Endothelial cell of umbilical vein (primary cell): ENCODE data around the gene DCAF6. TPM values are rescaled to one million over a fixed set of nuclear protein-coding genes. Genes with fewer than 3 reads are reported as not detected.

Source experiments
- BruUV-seq: library from RNA; stranded (reverse); fragments of 400-500 nt; replicated peaks from 2 replicates; lab custom pipeline; 2021; lab: Mats Ljungman, UMichigan
- CTCF ChIA-PET: fragments of 300-600, 350-600 bp; sonication (Branson Sonifier 250); formaldehyde crosslinking; loops from one replicate; lab custom pipeline; 2021; ENCODE audit warnings: antibody characterized with exemption, inconsistent platforms; lab: Charles Lee
- POLR2A ChIA-PET: fragments of 300-600, 350-600 bp; sonication (Branson Sonifier 250); formaldehyde crosslinking; loops from one replicate; lab custom pipeline; 2021; ENCODE audit warnings: antibody characterized with exemption, inconsistent platforms; lab: Charles Lee
- DNase-seq: peaks from one replicate; pipeline ENCODE4 v3.0.0-alpha.2; 2011; ENCODE audit warnings: low read depth, low spot score
- FAIRE-seq: peaks from 2 replicates; lab custom pipeline; 2011; peaks lifted over from hg19 to GRCh38; lab: Jason Lieb, UNC
- H2AFZ ChIP-seq: 2 replicates; pipeline ENCODE4 v1.6.0; 2012; ENCODE audit warnings: low read depth, low read length, control low read depth, inconsistent platforms
- H3K27ac ChIP-seq: 2 replicates; pipeline ENCODE4 v1.5.1; 2011; ENCODE audit warnings: low read depth, mild to moderate bottlenecking, control low read depth, low read length, moderate library complexity; ENCODE audit not compliant: insufficient read depth
- H3K27me3 ChIP-seq, 2 experiments: 2 replicates each; pipeline versions ENCODE4 v1.6.0 to v1.6.1; 2011; ENCODE audit warnings: low read length in 2 of 2, mixed read lengths in 1 of 2; ENCODE audit not compliant: control insufficient read depth in 2 of 2, insufficient read depth in 2 of 2
- H3K36me3 ChIP-seq, 2 experiments: 2 replicates in 1 of 2; 3 replicates in 1 of 2; pipeline ENCODE4 v1.5.1; 2011; ENCODE audit warnings: low read length in 2 of 2, mild to moderate bottlenecking in 1 of 2, moderate library complexity in 1 of 2; ENCODE audit not compliant: control insufficient read depth in 2 of 2, insufficient read depth in 2 of 2; ENCODE audit errors: extremely low read depth in 1 of 2
- H3K4me1 ChIP-seq: 3 replicates; pipeline ENCODE4 v1.5.1; 2011; ENCODE audit warnings: mild to moderate bottlenecking, low read length; ENCODE audit not compliant: control insufficient read depth, insufficient read depth; ENCODE audit errors: extremely low read depth
- H3K4me2 ChIP-seq: 2 replicates; pipeline ENCODE4 v1.6.1; 2011; ENCODE audit warnings: low read length, control low read depth, mixed read lengths; ENCODE audit not compliant: insufficient read depth
- H3K4me3 ChIP-seq, 3 experiments: fragments of 200-600 bp in 1 of 3; sonication (generic), shearing (Covaris generic) in 1 of 3; replicated peaks in 1 of 3; 2 replicates each; pipeline ENCODE4 v1.5.1; 2011 to 2016; ENCODE audit warnings: control low read depth in 3 of 3, low read length in 3 of 3, mild to moderate bottlenecking in 2 of 3, inconsistent platforms in 1 of 3, low read depth in 1 of 3, moderate library complexity in 1 of 3; ENCODE audit not compliant: insufficient read depth in 1 of 3
- H3K79me2 ChIP-seq: 2 replicates; pipeline ENCODE4 v1.6.0; 2012; ENCODE audit warnings: low read length, inconsistent platforms; ENCODE audit not compliant: control insufficient read depth, insufficient read depth
- H3K9ac ChIP-seq: replicated peaks from 2 replicates; pipeline ENCODE3; 2011; ENCODE audit warnings: low read length, control low read depth; ENCODE audit not compliant: insufficient read depth; ENCODE audit errors: extremely low read depth
- H3K9me1 ChIP-seq: replicated peaks from 3 replicates; pipeline ENCODE4 v1.6.0; 2011; ENCODE audit warnings: mild to moderate bottlenecking, low read length; ENCODE audit not compliant: control insufficient read depth, insufficient read depth; ENCODE audit errors: extremely low read depth
- H3K9me3 ChIP-seq: replicated peaks from 2 replicates; pipeline ENCODE4 v1.5.1; 2012; ENCODE audit warnings: low read length, inconsistent platforms; ENCODE audit not compliant: control insufficient read depth, insufficient read depth
- H4K20me1 ChIP-seq: replicated peaks from 2 replicates; pipeline ENCODE3; 2011; ENCODE audit warnings: mild to moderate bottlenecking, low read length; ENCODE audit not compliant: control insufficient read depth, insufficient read depth; ENCODE audit errors: extremely low read depth
- EZH2 ChIP-seq: IDR thresholded peaks from 2 replicates; pipeline ENCODE4 v1.6.1; 2012; ENCODE audit warnings: borderline replicate concordance, low read depth, mild to moderate bottlenecking, moderate library complexity, low read length, inconsistent platforms; ENCODE audit not compliant: severe bottlenecking
- FOS ChIP-seq: IDR thresholded peaks from 2 replicates; pipeline ENCODE4 v1.6.1; 2011; ENCODE audit warnings: mild to moderate bottlenecking, low read length, moderate library complexity, borderline replicate concordance; ENCODE audit not compliant: insufficient read depth
- GATA2 ChIP-seq: IDR thresholded peaks from 2 replicates; pipeline ENCODE4 v1.7.0; 2011; ENCODE audit warnings: low read depth, mild to moderate bottlenecking, moderate library complexity, mixed read lengths, low read length; ENCODE audit not compliant: insufficient read length, insufficient read depth
- JUN ChIP-seq: IDR thresholded peaks from 2 replicates; pipeline ENCODE4 v1.6.1; 2011; ENCODE audit warnings: borderline replicate concordance, low read depth; ENCODE audit not compliant: insufficient read length, insufficient read depth
- MAX ChIP-seq: IDR thresholded peaks from 2 replicates; pipeline ENCODE4 v1.6.1; 2011; ENCODE audit not compliant: insufficient read depth, insufficient read length
- MYC ChIP-seq: IDR thresholded peaks from one replicate; pipeline ENCODE4 v1.6.1; 2011; ENCODE audit warnings: mild to moderate bottlenecking, low read depth, low read length
- POLR2A ChIP-seq: IDR thresholded peaks from 2 replicates; pipeline ENCODE4 v1.6.1; 2012; ENCODE audit warnings: low read depth, mild to moderate bottlenecking, control low read depth, low read length
- POLR2AphosphoS5 ChIP-seq: IDR thresholded peaks from 2 replicates; pipeline ENCODE4 v1.6.1; 2012; ENCODE audit warnings: low read depth, mild to moderate bottlenecking, control low read depth, low read length, moderate library complexity; ENCODE audit not compliant: insufficient read depth
- dilution Hi-C: fragments of 300-500 bp; cut with MboI; formaldehyde crosslinking; loops from one replicate; pipeline ENCODE4 v1.15.0; 2019; ENCODE audit warnings: low sequenced_read_pairs; ENCODE audit not compliant: extremely low pct_ligation_motif_present
- intact Hi-C: fragments of 100-400 bp; cut with micrococcal nuclease; formaldehyde crosslinking; loops from one replicate; pipeline ENCODE4 v1.10.0; 2022
- polyA plus RNA-seq, 4 experiments: library from polyadenylated mRNA; depleted of rRNA in 3 of 4; stranded (reverse) in 3 of 4; unstranded in 1 of 4; fragments of >200 nt; gene quantifications; 2 replicates each; pipeline versions ENCODE4 v1.2.1 to v1.2.3, GENCODE V29; 2011 to 2012; ENCODE audit warnings: missing spikeins in 1 of 4
- total RNA-seq: library from RNA; stranded (reverse); gene quantifications from 2 replicates; pipeline ENCODE4 v1.2.3, GENCODE V29; 2021
- TF ChIP-seq, protein P1 (sequence below), 2 donors: IDR thresholded peaks; 1 replicate in 1 of 2; 2 replicates in 1 of 2; pipeline ENCODE4 v1.5.1; 2011; ENCODE audit warnings: low read length in 2 of 2, mild to moderate bottlenecking in 2 of 2, moderate library complexity in 2 of 2, control low read depth in 1 of 2, inconsistent platforms in 1 of 2, low read depth in 1 of 2; ENCODE audit not compliant: insufficient read depth in 1 of 2; ENCODE audit errors: extremely low read depth in 1 of 2

The DCAF6 gene
- total and polyA plus RNA-seq, 2 donors (not counting 3 experiments of a cell fraction or from before 2014, with no cell fraction given) = 28.6 to 39.4 TPM

DNA sequence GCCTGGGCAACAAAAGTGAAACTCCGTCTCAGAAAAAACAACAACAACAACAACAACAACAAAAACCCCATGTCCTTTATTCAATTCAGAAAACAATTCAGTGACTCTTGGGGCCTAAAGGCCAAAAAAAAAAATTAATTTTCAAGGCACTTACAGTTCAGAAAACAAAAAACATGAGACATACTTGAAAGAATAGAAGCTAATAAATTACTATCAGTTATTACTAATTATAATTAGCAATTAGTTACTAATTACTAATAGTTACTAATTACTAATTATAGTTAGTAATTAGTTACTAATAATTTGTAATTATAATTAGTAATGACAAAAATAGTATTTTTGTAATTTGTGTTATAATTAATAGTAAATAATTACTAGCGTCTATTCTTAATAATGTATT lies 57.2 kb downstream of the DCAF6 start:
- Histone ChIP-seq H3K79me2 (no peaks in the 10 kb centered on the region), H2AFZ (no peak overlapping the region), H3K27ac (no peak overlapping the region), H3K9me3 (no peaks in the 10 kb centered on the region), H3K4me1 (no peaks in the 10 kb centered on the region), H3K4me2 (no peak overlapping the region), H3K4me3 (no peak overlapping the region), H3K36me3 (no peaks in the 10 kb centered on the region), H3K9ac (no peak overlapping the region), H4K20me1 (no peaks in the 10 kb centered on the region), H3K27me3 (no peaks in the 10 kb centered on the region), H3K9me1 (no peaks in the 10 kb centered on the region)
- intact Hi-C loops = no loop called here
- BruUV-seq = no TSS peak
- no peak for DNase-seq
- POLR2A ChIA-PET = no interaction called here
- TF ChIP-seq MYC = no peak
- TF ChIP-seq POLR2A = no peak
- TF ChIP-seq MAX = no peak
- TF ChIP-seq FOS = no peak
- TF ChIP-seq, protein P1, sequence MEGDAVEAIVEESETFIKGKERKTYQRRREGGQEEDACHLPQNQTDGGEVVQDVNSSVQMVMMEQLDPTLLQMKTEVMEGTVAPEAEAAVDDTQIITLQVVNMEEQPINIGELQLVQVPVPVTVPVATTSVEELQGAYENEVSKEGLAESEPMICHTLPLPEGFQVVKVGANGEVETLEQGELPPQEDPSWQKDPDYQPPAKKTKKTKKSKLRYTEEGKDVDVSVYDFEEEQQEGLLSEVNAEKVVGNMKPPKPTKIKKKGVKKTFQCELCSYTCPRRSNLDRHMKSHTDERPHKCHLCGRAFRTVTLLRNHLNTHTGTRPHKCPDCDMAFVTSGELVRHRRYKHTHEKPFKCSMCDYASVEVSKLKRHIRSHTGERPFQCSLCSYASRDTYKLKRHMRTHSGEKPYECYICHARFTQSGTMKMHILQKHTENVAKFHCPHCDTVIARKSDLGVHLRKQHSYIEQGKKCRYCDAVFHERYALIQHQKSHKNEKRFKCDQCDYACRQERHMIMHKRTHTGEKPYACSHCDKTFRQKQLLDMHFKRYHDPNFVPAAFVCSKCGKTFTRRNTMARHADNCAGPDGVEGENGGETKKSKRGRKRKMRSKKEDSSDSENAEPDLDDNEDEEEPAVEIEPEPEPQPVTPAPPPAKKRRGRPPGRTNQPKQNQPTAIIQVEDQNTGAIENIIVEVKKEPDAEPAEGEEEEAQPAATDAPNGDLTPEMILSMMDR (IDR thresholded peaks at IDR 0.05; ENCODE audit: extremely low read depth in 1 of 2, insufficient read depth in 1 of 2, low read depth in 1 of 2, low read length in 2 of 2) = no peak
- no peak for TF ChIP-seq GATA2
- no peak for TF ChIP-seq EZH2
- TF ChIP-seq JUN = no peak
- TF ChIP-seq POLR2AphosphoS5 = no peak
- FAIRE-seq = no peak
- CTCF ChIA-PET = no interaction called here
- dilution Hi-C loops = no loop called here
